Measurements from ENCODE around the gene SIX1.

The SIX1 gene

GRCh38 chr14:60641742-60642269 lies 7.5 kb downstream of the SIX1 start:
- DNase-seq: no peak

- DNase-seq: no peak
These were observed 8.2 kb downstream of the SIX1 start for GRCh38 chr14:60640859-60641741.

- no peak for DNase-seq
These were observed 9.6 kb downstream of the SIX1 start for GRCh38 chr14:60639674-60640073.

- DNase-seq: no peak
These were observed 11.6 kb downstream of the SIX1 start for GRCh38 chr14:60637479-60638315.

GRCh38 chr14:60636879-60637478 lies 12.3 kb downstream of the SIX1 start:
- no peak for DNase-seq

- no peak for DNase-seq
These were observed 15.1 kb downstream of the SIX1 start for GRCh38 chr14:60634153-60634552.

- no peak for DNase-seq
These were observed 16.5 kb downstream of the SIX1 start for GRCh38 chr14:60632777-60633176.

- peak in 1 of 2 experiments; percentile 29 for DNase-seq
These were observed 17.0 kb downstream of the SIX1 start for GRCh38 chr14:60632257-60632656.

- DNase-seq: no peak
These were observed 17.4 kb downstream of the SIX1 start for GRCh38 chr14:60631842-60632241.

- no peak for DNase-seq
These were observed 19.1 kb downstream of the SIX1 start for GRCh38 chr14:60630129-60630528.

GRCh38 chr14:60628892-60629291 lies 20.4 kb downstream of the SIX1 start:
- DNase-seq: no peak

GRCh38 chr14:60622917-60623257 lies 26.4 kb downstream of the SIX1 start:
- no peak for DNase-seq

- DNase-seq: no peak
These were observed 26.9 kb downstream of the SIX1 start for GRCh38 chr14:60622210-60622916.

GRCh38 chr14:60621386-60621785 lies 27.9 kb downstream of the SIX1 start:
- no peak for DNase-seq

- no peak for DNase-seq
These were observed 31.0 kb downstream of the SIX1 start for GRCh38 chr14:60618241-60618640.

- DNase-seq: no peak
These were observed 32.8 kb downstream of the SIX1 start for GRCh38 chr14:60616461-60616959.

- DNase-seq: no peak
These were observed 47.0 kb downstream of the SIX1 start for GRCh38 chr14:60602291-60602690.

- DNase-seq: no peak
These were observed 49.5 kb downstream of the SIX1 start for GRCh38 chr14:60599727-60600126.

- DNase-seq: no peak
These were observed 53.1 kb downstream of the SIX1 start for GRCh38 chr14:60596139-60596538.

GRCh38 chr14:60594062-60594461 lies 55.2 kb downstream of the SIX1 start:
- no peak for DNase-seq
